ENCODE results near the gene CCR5AS.
"Not testable (repeated sequence)": the region's sequence is repeated elsewhere in the genome, so short reads cannot be mapped to it uniquely, and the experiment has no call there.

Gene CCR5AS

DNA sequence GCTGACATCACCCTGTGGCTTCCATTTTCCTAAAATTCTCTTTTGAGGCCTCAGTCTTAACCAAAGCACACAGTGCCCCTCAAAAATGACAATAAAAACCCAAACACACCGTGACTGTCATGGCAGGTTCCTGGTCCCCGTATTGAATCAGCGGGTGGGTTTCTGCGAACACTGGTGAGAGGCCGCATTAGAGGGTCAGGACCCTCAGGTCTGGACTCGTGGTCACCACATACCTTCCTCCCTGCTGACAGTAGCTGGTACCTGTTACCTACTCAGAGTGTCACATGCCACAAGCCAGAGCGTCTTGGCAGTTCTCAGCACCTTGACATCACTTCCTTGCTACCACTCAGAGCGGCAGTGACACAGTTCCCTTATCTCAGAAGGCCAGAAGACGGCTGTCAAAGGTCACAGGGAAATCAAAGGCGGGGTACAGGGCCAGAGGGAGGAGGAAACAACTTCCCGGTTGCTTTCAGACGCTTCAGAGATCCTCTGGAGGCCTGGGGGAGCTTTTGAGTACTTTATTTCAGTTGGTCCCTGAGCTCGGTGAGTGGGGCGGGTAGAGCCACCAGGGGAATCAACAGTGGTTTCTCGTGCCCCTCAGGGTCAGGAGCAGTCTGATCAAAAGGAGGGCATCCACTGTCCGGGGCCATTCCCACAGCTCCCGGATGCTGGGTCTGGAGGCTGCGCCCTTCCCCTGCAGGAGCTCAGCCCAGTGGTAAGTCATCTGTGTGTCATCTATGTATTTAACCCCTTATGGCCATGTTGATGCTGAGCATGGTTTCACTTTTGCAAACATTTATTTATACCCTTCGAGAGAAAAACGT, at the start of gene CCR5AS, which contains the start of gene CCRL2:
CCR5AS (minus strand) TSS at position 279 of the 824 bp plus-strand sequence.
CCRL2 (plus strand) TSS at position 472 of the 824 bp plus-strand sequence. CDS start 821 bp downstream, outside the sequence.
- DNase-seq, result no peak

GRCh38 chr3:46456118-46456517, 49.3 kb upstream of the CCR5AS start:
- DNase-seq, result no peak

DNA sequence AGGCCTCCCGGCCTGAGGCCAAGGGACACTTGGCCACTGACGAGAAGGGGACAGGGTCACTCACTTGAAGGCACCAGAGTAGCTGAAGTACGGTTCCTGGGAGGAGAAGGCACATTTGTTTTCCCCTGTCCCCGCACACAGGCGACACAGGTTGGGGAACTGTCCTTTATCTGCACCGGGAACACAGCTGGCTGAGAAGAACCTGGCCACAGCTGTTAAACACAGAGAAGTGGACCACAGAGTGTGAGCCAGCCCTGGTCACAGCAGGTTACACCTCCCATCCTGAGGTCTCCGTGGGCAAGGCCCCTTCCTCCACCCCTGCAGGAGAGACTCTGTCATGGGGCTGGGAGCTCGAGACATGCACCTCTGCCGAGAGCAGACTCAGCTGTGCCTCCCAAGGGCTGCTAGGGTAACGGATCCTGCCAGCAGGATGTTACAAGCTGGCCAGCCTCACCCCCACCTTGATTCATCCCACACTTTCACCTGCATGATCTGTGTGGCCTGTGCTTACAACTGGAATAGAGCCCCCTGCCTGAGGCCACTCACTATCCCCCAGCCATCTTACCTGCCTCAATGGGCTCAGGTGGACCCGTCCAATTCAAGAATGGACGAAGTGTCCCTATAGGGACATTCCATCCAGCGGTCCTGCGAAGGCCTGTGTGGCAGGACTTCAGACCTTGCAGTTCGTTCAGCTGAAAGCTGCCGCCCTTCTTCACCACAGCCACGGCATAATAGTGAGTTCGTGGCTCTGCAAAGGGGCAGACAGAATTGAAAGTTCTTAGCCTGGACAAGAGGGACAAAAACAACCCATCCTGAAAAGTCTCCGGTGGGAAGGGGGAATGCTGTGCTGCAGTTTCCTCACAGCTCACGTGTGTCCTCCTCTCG, 48.6 kb upstream of the CCR5AS start:
- DNase-seq, result no peak

DNA sequence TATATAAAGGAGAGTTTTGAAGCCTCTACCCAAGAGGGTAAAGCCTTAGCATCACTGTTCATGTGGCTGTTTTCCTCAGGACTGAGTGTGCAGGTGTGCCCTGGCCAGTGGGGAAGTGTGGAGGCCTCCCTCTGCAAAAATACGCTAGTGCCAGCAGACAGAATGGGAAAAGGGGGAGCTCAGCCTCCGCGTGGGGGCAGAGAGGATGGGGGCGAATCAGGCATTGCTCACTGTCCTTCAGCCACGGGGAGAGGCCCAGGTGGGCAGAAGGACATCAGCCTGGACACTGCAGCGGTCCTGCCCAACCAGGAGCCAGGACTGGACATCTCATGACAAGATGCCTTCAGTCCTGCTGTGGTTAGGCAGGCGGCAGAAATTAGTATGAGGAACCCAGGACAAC, 47.7 kb upstream of the CCR5AS start:
- DNase-seq, result no peak

DNA sequence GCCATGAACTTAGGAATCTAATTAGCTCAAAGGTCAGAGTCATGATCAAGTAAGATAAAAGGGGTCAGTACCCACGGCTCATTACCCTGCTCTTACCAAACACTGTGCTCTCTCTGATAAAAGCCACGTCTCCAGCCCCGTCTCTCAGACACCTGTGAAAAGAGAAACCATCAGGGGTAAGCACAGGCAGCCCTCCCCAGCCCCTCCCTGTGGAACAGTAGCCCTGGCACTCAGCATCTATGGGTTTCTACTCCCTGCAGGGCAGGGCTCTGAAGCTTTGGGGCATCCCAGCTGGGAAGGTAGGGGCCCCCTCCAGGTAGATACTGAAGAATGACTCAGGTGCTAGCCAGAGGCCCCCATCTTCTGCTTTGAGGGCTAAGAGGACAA, 47.3 kb upstream of the CCR5AS start:
- no peak for DNase-seq

DNA sequence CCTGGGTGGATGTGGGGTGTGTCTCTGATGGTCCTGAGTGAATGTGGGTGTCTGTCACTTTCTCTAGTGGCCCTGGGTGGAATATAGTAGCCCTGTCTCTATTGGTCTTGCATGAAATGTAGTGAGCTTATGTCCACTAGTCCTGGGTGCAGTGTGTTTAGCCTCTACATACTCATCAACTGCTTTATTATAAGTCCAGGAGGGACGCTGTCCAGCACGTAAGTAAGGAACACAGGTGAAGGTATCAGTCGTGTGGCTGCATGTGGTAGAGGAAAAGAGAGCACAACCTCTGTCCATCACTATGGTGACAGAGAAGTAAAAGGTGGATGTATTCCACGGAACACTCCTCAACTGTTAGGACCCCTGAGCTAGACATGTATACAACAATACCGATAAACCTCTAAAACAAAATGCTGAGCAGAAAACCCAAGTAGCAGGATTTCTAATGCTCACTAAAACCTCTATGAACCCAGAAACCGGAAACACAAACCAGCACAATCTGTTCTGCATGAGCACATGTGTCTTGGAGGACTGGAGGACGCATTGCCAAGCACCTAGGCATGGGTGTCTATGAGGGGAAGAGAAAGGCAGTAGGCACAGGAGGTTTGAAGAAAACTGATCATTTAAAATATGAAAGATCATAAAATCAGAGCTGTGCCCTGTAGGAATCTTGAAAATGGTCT, 46.8 kb upstream of the CCR5AS start:
- no peak for DNase-seq

GRCh38 chr3:46449755-46450552, 43.1 kb upstream of the CCR5AS start:
- no peak for DNase-seq

DNA sequence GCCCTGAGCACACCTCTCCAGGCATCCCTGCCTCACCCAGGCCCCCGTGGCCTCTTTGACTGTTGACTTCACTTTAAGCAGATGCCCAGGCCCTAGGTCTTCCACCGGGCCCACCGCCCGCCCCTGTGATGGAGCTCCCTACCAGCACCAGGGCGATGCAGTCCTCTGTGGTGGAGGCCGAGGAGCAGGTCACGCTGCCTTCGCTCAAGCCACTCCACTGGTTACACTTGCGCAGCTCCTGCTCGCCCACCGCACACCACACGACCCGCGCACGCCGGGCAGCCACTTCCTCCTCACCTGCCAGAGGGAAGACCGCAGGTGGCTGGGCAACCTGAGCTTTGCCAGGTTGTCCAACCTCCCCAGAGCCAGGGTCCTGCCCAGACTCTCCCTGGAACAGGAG, 41.9 kb upstream of the CCR5AS start:
- DNase-seq, result no peak

DNA sequence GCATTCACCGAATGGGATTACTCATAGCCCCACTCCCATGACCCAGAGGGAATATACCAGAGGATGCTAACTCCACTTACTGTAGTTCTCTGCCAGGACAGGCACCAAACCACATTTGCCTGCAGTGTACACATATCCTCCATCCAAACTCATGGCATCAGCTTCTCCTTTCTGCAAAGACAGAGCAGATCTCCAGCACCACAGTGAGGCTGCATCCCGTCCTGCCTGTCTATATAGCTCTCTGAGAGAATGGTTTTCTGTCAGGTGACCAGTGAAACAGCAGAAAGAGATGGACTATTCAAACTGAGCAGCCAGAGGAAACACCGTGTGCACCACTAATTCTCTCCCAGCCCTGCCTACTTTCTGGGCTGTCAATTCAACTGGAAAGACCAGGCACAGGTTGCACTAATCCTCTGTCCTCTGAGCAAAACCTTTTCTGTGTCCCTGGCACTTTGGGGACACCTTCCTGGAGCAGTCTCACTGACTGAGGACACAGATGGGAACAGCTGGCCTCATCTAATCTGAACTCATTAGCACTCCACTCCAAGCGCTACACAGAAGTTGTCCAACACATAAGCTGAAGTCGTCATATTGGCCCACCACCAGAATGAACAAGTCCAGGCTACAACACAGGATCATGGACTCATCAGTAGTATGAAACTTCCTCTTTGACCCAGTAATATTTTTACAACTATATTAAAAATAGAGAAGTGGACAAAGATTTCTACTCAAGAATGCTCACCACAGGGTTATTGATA, 40.5 kb upstream of the CCR5AS start:
- DNase-seq, result no peak

GRCh38 chr3:46442576-46443530, 36.0 kb upstream of the CCR5AS start:
- DNase-seq, result no peak

GRCh38 chr3:46440531-46441294, 33.8 kb upstream of the CCR5AS start:
- DNase-seq, result no peak

GRCh38 chr3:46438831-46439230, 32.0 kb upstream of the CCR5AS start:
- DNase-seq, result no peak

- DNase-seq, result no peak
These were observed 28.3 kb upstream of the CCR5AS start for GRCh38 chr3:46435081-46435726.

DNA sequence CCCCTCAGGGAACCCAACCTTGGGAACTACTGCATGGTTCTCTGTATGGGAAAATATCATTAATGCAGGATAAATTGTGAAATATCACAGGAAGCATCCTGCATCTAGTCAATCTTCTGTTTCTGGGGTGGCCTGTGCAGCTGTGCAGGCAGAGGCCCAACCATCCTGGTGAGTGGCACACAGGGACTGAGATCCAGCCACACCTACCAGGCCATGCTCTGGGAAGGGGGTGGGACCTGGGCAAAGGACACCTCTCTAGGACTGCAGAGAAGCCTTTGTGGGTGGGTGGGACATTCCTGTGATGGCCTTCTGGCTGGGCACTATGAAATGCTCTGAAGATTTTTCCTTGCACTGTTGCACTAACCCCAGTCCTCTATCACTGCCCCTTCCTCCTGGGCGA, 27.0 kb upstream of the CCR5AS start:
- DNase-seq, result no peak

DNA sequence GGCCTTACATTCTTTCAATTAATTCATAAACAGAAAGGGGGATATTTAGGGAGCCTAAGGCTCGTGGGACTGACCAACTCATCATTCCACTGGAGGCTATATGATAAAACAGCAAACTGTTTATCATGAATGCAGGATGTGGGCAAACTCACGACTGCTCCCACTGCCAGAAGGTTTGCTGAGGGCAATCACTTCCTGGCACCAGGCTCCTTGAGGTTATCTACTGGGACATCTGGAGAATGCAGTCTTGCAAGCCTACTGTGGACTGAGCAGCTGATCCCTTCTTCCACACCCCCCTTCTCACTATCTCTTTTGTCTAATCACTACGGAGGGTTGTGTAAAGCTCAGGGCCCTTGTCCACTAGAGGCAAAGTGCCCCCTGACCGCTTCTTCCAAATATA, 26.3 kb upstream of the CCR5AS start:
- not testable (repeated sequence) for DNase-seq

DNA sequence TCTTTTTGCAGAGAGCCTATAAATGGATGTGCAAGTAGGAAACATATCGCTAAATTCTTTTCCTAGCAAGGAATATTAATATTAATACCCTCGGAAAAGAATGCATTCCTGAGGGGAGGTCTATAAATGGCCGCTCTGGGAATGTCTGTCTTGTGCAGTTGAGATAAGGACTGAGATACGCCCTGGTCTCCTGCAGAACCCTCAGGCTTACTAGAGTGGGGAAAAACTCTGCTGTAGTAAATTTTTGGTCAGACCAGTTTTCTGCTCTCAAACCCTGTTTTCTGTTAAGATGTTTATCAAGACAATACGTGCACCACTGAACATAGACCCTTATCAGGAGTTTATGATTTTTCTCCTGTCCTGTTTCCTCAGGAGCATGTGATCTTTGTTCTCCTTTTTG, 25.0 kb upstream of the CCR5AS start:
- not testable (repeated sequence) for DNase-seq

GRCh38 chr3:46430879-46431278, 24.0 kb upstream of the CCR5AS start:
- DNase-seq, result not testable (repeated sequence)

- DNase-seq, result no peak
These were observed 22.8 kb upstream of the CCR5AS start for GRCh38 chr3:46429671-46430070.

DNA sequence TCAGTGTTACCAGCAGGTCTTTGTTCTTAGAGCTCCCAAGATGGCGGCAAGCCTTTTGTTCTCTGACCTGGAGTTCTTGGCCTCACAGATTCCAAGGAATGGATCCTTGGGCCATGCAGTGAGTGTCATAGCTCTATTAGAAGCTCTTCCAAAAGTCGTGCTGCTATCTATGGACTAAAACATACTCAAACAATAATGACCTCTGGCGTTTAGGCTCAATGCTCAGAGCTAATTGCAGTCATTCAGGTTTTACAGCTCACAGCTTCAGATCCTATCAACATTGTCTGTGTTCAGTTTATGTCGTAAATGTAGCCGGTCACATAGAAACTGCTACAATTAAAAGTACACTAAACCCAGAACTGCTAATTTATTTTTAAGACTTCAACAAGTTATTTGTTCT, 22.4 kb upstream of the CCR5AS start:
- no peak for DNase-seq
